K562 (cell line): ENCODE measurements around the gene SLC31A1. TPM values are rescaled to one million over a fixed set of nuclear protein-coding genes. Genes with fewer than 3 reads are reported as not detected.

Source experiments
- ADNP ChIP-seq: fragments of 200-800 bp; sonication (Bioruptor generic); IDR thresholded peaks from 2 replicates; pipeline ENCODE4 v1.6.1; 2016; ENCODE audit warnings: missing genetic modification characterization, missing compliant biosample characterization
- CSDE1 ChIP-seq, 2 experiments: fragments of 450-650 bp; IDR thresholded peaks; 2 replicates each; pipeline ENCODE4 v1.6.1; 2016; ENCODE audit warnings: mild to moderate bottlenecking in 1 of 2
- DACH1 ChIP-seq: fragments of 450-650 bp; IDR thresholded peaks from 2 replicates; pipeline ENCODE4 v1.6.1; 2018; ENCODE audit not compliant: partially characterized antibody
- DNMT1 ChIP-seq: fragments of 450-650 bp; IDR thresholded peaks from 2 replicates; pipeline ENCODE4 v1.6.1; 2016; ENCODE audit warnings: antibody characterized with exemption, mild to moderate bottlenecking
- FOXP1 ChIP-seq: sonication (generic); formaldehyde crosslinking; IDR thresholded peaks from 2 replicates; pipeline ENCODE4 v1.8.0; 2022; ENCODE audit warnings: mild to moderate bottlenecking, missing genetic modification reagents
- KDM5B ChIP-seq: fragments of 200-600 bp; sonication (generic); IDR thresholded peaks from 2 replicates; pipeline ENCODE4 v1.6.1; 2012; ENCODE audit warnings: low read depth, mild to moderate bottlenecking, moderate library complexity, low read length, control low read depth, inconsistent platforms; ENCODE audit not compliant: insufficient replicate concordance
- NFATC3 ChIP-seq: fragments of 450-650 bp; IDR thresholded peaks from 2 replicates; pipeline ENCODE4 v1.6.1; 2017; ENCODE audit warnings: mild to moderate bottlenecking
- NFIX ChIP-seq: fragments of 250-450 bp; sonication (Bioruptor Pico); IDR thresholded peaks from 2 replicates; pipeline ENCODE4 v1.4.0; 2020; ENCODE audit warnings: low read depth, mild to moderate bottlenecking, moderate library complexity
- NR3C1 ChIP-seq: sonication (generic); formaldehyde crosslinking; IDR thresholded peaks from 2 replicates; pipeline ENCODE4 v1.8.1; 2022; ENCODE audit warnings: missing genetic modification reagents
- NR4A1 ChIP-seq, 2 experiments: fragments of 250-450 bp in 1 of 2; fragments of 450-650 bp in 1 of 2; sonication (Bioruptor Pico) in 1 of 2; IDR thresholded peaks; 2 replicates each; pipeline versions ENCODE4 v1.4.0 to v1.6.1; 2016 to 2020; ENCODE audit warnings: mild to moderate bottlenecking in 2 of 2, missing compliant biosample characterization in 1 of 2, missing genetic modification characterization in 1 of 2, moderate library complexity in 1 of 2
- PCBP2 ChIP-seq: fragments of 200-400 bp; formaldehyde crosslinking; IDR thresholded peaks from 2 replicates; pipeline ENCODE4 v1.6.1; 2018; ENCODE audit warnings: low read length, low read depth, mild to moderate bottlenecking, moderate library complexity; ENCODE audit not compliant: poor library complexity, severe bottlenecking
- SLC30A9 ChIP-seq: fragments of 250-450 bp; sonication (Bioruptor Pico); IDR thresholded peaks from 2 replicates; pipeline ENCODE4 v1.8.0; 2022; ENCODE audit warnings: mild to moderate bottlenecking, moderate library complexity
- ZNF347 ChIP-seq: fragments of 450-650 bp; formaldehyde crosslinking; IDR thresholded peaks from 2 replicates; pipeline ENCODE4 v1.4.0; 2020; ENCODE audit warnings: low read depth, mild to moderate bottlenecking, moderate library complexity
- polyA plus RNA-seq, 8 experiments: library from polyadenylated mRNA; depleted of rRNA in 4 of 8; stranded (reverse) in 5 of 8; unstranded in 3 of 8; fragments of >200 nt; fragmentation: Nextera tagmentation in 2 of 8; fragmentation: Illumina TruSeq in 1 of 8; extraction: Ambion mirVana in 2 of 8; extraction: Trizol in 1 of 8; gene quantifications; 2 replicates each; pipeline versions ENCODE4 v1.2.1 to v1.2.3, GENCODE V29; 2011 to 2014; ENCODE audit warnings: inconsistent platforms in 1 of 8, missing spikeins in 1 of 8
- total RNA-seq, 7 experiments: library from RNA; depleted of rRNA in 6 of 7; stranded (reverse); fragments of >200 nt in 6 of 7; fragmentation: Illumina TruSeq in 2 of 7; extraction: Trizol in 2 of 7; gene quantifications; 2 replicates each; pipeline versions ENCODE4 v1.2.1 to v1.2.3, GENCODE V29; 2011 to 2021; ENCODE audit warnings: low replicate concordance in 1 of 7
- TF ChIP-seq, protein P1 (sequence below): sonication (generic); formaldehyde crosslinking; IDR thresholded peaks from 2 replicates; pipeline ENCODE4 v1.8.0; 2022; ENCODE audit warnings: mild to moderate bottlenecking, missing genetic modification reagents
- TF ChIP-seq, protein P2 (sequence below), 2 experiments: IDR thresholded peaks in 1 of 2; conservative IDR thresholded peaks in 1 of 2; 2 replicates each; pipeline ENCODE4 v1.6.1; 2016; ENCODE audit warnings: low read depth in 2 of 2, mild to moderate bottlenecking in 1 of 2, missing compliant biosample characterization in 1 of 2, missing genetic modification characterization in 1 of 2, moderate library complexity in 1 of 2

SLC31A1 gene
- total and polyA plus RNA-seq, 9 of the 15 experiments (the other 6 are each of a cell fraction or from before 2014, with no cell fraction given): 15.4 to 40.7 (median 25.9) TPM

DNA sequence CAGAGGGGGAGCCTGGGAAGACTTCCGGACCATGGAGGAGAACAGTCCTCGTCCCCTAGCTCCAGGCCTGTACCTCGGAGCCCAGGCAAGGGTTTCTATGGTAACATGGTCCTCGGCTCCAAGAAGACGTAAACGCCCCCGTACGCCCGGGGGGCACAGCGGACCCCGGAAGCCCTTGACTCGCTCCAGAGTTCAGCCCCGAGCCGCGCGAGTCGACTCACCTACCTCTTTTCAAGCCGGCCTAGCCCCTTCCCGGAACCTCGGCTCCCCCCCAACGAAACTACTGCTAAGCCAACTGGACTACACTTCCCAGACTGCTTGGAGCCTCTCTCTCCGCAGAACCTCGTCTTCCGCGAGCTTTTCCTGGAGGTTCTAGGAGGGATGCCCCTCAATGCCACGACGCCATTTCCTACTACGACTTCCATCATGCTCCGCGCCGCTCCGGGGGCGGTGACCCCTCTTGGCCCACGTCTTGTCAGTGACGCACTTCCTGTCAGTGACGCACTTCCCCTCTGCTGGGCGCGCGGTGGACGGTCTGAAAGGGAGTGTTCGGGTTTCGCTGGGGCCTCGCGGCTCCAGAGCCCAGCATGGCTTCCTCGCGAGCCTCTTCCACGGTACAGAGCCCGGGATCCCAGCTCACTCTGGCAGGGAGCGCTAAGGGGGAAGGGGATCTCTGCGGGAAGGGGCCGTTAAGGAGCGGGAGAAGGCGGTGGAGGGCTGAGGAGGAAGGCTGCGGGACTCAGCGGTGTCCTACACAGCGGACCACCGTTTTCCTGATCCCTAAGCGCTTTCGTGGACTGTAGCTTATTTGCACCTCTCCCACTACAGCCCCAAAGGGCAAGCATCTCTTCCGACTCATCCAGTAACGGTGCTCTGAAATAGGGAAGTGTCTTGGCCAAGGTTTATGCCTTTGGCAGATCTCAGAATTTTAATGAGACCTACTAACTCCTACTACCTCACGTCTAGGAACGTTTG lies 54.1 kb downstream of the SLC31A1 start, which contains the start of the genes CDC26 and PRPF4 (continued):
- TF ChIP-seq, protein P1, sequence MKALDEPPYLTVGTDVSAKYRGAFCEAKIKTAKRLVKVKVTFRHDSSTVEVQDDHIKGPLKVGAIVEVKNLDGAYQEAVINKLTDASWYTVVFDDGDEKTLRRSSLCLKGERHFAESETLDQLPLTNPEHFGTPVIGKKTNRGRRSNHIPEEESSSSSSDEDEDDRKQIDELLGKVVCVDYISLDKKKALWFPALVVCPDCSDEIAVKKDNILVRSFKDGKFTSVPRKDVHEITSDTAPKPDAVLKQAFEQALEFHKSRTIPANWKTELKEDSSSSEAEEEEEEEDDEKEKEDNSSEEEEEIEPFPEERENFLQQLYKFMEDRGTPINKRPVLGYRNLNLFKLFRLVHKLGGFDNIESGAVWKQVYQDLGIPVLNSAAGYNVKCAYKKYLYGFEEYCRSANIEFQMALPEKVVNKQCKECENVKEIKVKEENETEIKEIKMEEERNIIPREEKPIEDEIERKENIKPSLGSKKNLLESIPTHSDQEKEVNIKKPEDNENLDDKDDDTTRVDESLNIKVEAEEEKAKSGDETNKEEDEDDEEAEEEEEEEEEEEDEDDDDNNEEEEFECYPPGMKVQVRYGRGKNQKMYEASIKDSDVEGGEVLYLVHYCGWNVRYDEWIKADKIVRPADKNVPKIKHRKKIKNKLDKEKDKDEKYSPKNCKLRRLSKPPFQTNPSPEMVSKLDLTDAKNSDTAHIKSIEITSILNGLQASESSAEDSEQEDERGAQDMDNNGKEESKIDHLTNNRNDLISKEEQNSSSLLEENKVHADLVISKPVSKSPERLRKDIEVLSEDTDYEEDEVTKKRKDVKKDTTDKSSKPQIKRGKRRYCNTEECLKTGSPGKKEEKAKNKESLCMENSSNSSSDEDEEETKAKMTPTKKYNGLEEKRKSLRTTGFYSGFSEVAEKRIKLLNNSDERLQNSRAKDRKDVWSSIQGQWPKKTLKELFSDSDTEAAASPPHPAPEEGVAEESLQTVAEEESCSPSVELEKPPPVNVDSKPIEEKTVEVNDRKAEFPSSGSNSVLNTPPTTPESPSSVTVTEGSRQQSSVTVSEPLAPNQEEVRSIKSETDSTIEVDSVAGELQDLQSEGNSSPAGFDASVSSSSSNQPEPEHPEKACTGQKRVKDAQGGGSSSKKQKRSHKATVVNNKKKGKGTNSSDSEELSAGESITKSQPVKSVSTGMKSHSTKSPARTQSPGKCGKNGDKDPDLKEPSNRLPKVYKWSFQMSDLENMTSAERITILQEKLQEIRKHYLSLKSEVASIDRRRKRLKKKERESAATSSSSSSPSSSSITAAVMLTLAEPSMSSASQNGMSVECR (CRISPR knock-in tag): peak; percentile 74
- peak; percentile 62; the same call in 1 of the 2 replicates for TF ChIP-seq FOXP1 (CRISPR knock-in tag)
- TF ChIP-seq ZNF347 (CRISPR knock-in tag): no peak
- TF ChIP-seq KDM5B: peak; percentile 99
- TF ChIP-seq, protein P2, sequence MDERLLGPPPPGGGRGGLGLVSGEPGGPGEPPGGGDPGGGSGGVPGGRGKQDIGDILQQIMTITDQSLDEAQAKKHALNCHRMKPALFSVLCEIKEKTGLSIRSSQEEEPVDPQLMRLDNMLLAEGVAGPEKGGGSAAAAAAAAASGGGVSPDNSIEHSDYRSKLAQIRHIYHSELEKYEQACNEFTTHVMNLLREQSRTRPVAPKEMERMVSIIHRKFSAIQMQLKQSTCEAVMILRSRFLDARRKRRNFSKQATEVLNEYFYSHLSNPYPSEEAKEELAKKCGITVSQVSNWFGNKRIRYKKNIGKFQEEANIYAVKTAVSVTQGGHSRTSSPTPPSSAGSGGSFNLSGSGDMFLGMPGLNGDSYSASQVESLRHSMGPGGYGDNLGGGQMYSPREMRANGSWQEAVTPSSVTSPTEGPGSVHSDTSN (CRISPR knock-in tag; IDR thresholded peaks at IDR 0.05; ENCODE audit: low read depth): no peak
- TF ChIP-seq, protein P2 (tag; conservative IDR thresholded peaks at IDR 0.05; ENCODE audit: low read depth): no peak
- no peak for TF ChIP-seq NR3C1 (CRISPR knock-in tag)
- no peak for TF ChIP-seq NFATC3
- no peak for TF ChIP-seq ADNP
- TF ChIP-seq SLC30A9 (CRISPR knock-in tag): no peak
- TF ChIP-seq DACH1: no peak
- no peak for TF ChIP-seq NFIX
- no peak for TF ChIP-seq NR4A1 (CRISPR knock-in tag; IDR thresholded peaks at IDR 0.05)
- TF ChIP-seq NR4A1 (tag; IDR thresholded peaks at IDR 0.05): no peak
- TF ChIP-seq CSDE1 (IDR thresholded peaks at IDR 0.05): peak in 1 of 2 experiments; percentile 86; a peak in 2 of 4 replicates
- TF ChIP-seq PCBP2: no peak
- no peak for TF ChIP-seq DNMT1
